HepG2 (cell line): ENCODE results near the gene TSC22D3. TPM values are rescaled to one million over a fixed set of nuclear protein-coding genes. Genes with fewer than 3 reads are reported as not detected.
"Not testable (repeated sequence)": the region's sequence is repeated elsewhere in the genome, so short reads cannot be mapped to it uniquely, and the experiment has no call there.

Experiments used
- ATAC-seq: fragments of 200-7000 bp; cut with Tn5 transposase; 3 replicates; pipeline ENCODE4 v1.9.1; 2020; ENCODE audit warnings: mild to moderate bottlenecking, moderate library complexity
- BruUV-seq: library from RNA; stranded (reverse); fragments of 400-500 nt; replicated peaks from 2 replicates; lab custom pipeline; 2021; lab: Mats Ljungman, UMichigan
- CTCF ChIA-PET: fragments of 300-600 bp; formaldehyde crosslinking; extraction: SDS; loops from one replicate; lab custom pipeline; 2021; ENCODE audit warnings: low total read pairs, inconsistent platforms, low intra/inter-chr PET ratio; lab: Yijun Ruan, JAX
- POLR2A ChIA-PET: fragments of 350-600 bp; sonication (Branson Sonifier 250); formaldehyde crosslinking; loops from one replicate; lab custom pipeline; 2020; ENCODE audit warnings: antibody characterized with exemption, inconsistent platforms; lab: Yijun Ruan, JAX
- DNase-seq: peaks from one replicate; pipeline ENCODE4 v3.0.0-alpha.2; 2015; ENCODE audit warnings: low spot score
- FAIRE-seq: peaks from 3 replicates; lab custom pipeline; 2011; peaks lifted over from hg19 to GRCh38; lab: Jason Lieb, UNC
- H2AFZ ChIP-seq: one replicate; pipeline ENCODE4 v1.6.1; 2011; ENCODE audit warnings: low read length, inconsistent platforms
- H3K27ac ChIP-seq: fragments of 300-600 bp; 3 replicates; pipeline ENCODE4 v1.8.0; 2011; ENCODE audit warnings: mixed run types, mild to moderate bottlenecking, mixed read lengths, low read length, inconsistent platforms; ENCODE audit not compliant: insufficient read depth; ENCODE audit errors: extremely low read length
- H3K27me3 ChIP-seq, 2 experiments: fragments of 200-600 bp in 1 of 2; 2 replicates in 1 of 2; 3 replicates in 1 of 2; pipeline versions ENCODE4 v1.6.0 to v1.8.0; 2011; ENCODE audit warnings: low read length in 2 of 2, mild to moderate bottlenecking in 2 of 2, moderate library complexity in 2 of 2, inconsistent platforms in 1 of 2; ENCODE audit not compliant: insufficient read depth in 2 of 2, control insufficient read depth in 1 of 2
- H3K36me3 ChIP-seq, 2 experiments: fragments of 200-600 bp in 1 of 2; replicated peaks in 1 of 2; 2 replicates in 1 of 2; 3 replicates in 1 of 2; pipeline versions ENCODE4 v1.5.1 to v1.8.0; 2011; ENCODE audit warnings: low read length in 2 of 2, inconsistent platforms in 1 of 2; ENCODE audit not compliant: insufficient read depth in 2 of 2, control insufficient read depth in 1 of 2
- H3K4me1 ChIP-seq: 2 replicates; pipeline ENCODE4 v1.5.1; 2012; ENCODE audit warnings: low read length, inconsistent platforms; ENCODE audit not compliant: insufficient read depth
- H3K4me2 ChIP-seq: 2 replicates; pipeline ENCODE4 v1.6.0; 2011; ENCODE audit warnings: low read depth, low read length, inconsistent platforms
- H3K4me3 ChIP-seq, 3 experiments: fragments of 200-600 bp in 1 of 3; sonication (generic), shearing (Covaris generic) in 1 of 3; replicated peaks in 1 of 3; 2 replicates each; pipeline ENCODE4 v1.5.1; 2011 to 2016; ENCODE audit warnings: low read length in 3 of 3, inconsistent platforms in 2 of 3, low read depth in 2 of 3, mild to moderate bottlenecking in 2 of 3, control low read depth in 1 of 3, mixed read lengths in 1 of 3; ENCODE audit not compliant: insufficient read depth in 1 of 3
- H3K79me2 ChIP-seq: one replicate; pipeline ENCODE4 v1.6.1; 2011; ENCODE audit warnings: low read length, inconsistent platforms; ENCODE audit not compliant: insufficient read depth
- H3K9ac ChIP-seq: 2 replicates; pipeline ENCODE4 v1.6.0; 2011; ENCODE audit warnings: mild to moderate bottlenecking, low read depth, low read length, inconsistent platforms; ENCODE audit not compliant: insufficient read depth
- H3K9me3 ChIP-seq: 2 replicates; pipeline ENCODE4 v1.5.1; 2012; ENCODE audit warnings: mild to moderate bottlenecking, low read length
- H4K20me1 ChIP-seq: 2 replicates; pipeline ENCODE4 v1.6.0; 2011; ENCODE audit warnings: inconsistent platforms, mild to moderate bottlenecking, low read length, moderate library complexity; ENCODE audit not compliant: insufficient read depth
- CEBPZ ChIP-seq: IDR thresholded peaks from 2 replicates; pipeline ENCODE4 v1.6.1; 2012; ENCODE audit warnings: low read length, improper control_type of control experiment
- FUBP1 ChIP-seq: sonication (generic); formaldehyde crosslinking; IDR thresholded peaks from 2 replicates; pipeline ENCODE4 v1.5.1; 2020; ENCODE audit warnings: missing genetic modification reagents, mild to moderate bottlenecking, borderline replicate concordance
- HOXA5 ChIP-seq: sonication (generic); formaldehyde crosslinking; IDR thresholded peaks from 2 replicates; pipeline ENCODE4 v1.4.0; 2020; ENCODE audit warnings: missing genetic modification reagents
- SP140L ChIP-seq: sonication (generic); formaldehyde crosslinking; IDR thresholded peaks from 2 replicates; pipeline ENCODE4 v1.4.0; 2020; ENCODE audit warnings: missing genetic modification reagents, borderline replicate concordance
- TBX2 ChIP-seq: sonication (generic); formaldehyde crosslinking; IDR thresholded peaks from 2 replicates; pipeline ENCODE4 v1.5.0; 2020; ENCODE audit warnings: missing genetic modification reagents, mild to moderate bottlenecking, borderline replicate concordance
- ZNF17 ChIP-seq: sonication (generic); formaldehyde crosslinking; IDR thresholded peaks from 2 replicates; pipeline ENCODE4 v1.5.0; 2020; ENCODE audit warnings: mild to moderate bottlenecking, missing genetic modification reagents
- ZNF205 ChIP-seq: IDR thresholded peaks from 2 replicates; pipeline ENCODE4 v1.6.1; 2018; ENCODE audit warnings: missing biosample characterization, missing genetic modification reagents
- ZNF616 ChIP-seq: sonication (generic); formaldehyde crosslinking; IDR thresholded peaks from 2 replicates; pipeline ENCODE4 v1.5.0; 2020; ENCODE audit warnings: low read depth, mild to moderate bottlenecking, missing genetic modification reagents
- ZSCAN22 ChIP-seq: sonication (generic); formaldehyde crosslinking; IDR thresholded peaks from 2 replicates; pipeline ENCODE4 v1.4.0; 2020; ENCODE audit warnings: mild to moderate bottlenecking, missing genetic modification reagents
- WGBS: methylation state at CpG from one replicate; pipeline ENCODE4 v1.1.6; 2017; ENCODE audit warnings: low lambda C conversion rate; 5-methylcytosine and 5-hydroxymethylcytosine counted together
- in situ Hi-C: cut with HindIII; loops from 2 replicates; pipeline ENCODE4 v1.10.0; 2017; ENCODE audit warnings: low pct_unique_long_range_greater_than_20kb; ENCODE audit not compliant: extremely low pct_ligation_motif_present
- intact Hi-C: fragments of 100-400 bp; cut with micrococcal nuclease; formaldehyde crosslinking; loops from one replicate; pipeline ENCODE4 v1.10.0; 2022; ENCODE audit not compliant: unreplicated experiment
- polyA plus RNA-seq, 8 experiments: library from polyadenylated mRNA; depleted of rRNA in 3 of 8; stranded (reverse) in 7 of 8; unstranded in 1 of 8; fragments of >200 nt; fragmentation: Illumina TruSeq in 4 of 8; extraction: Trizol in 4 of 8; gene quantifications; 2 replicates each; pipeline versions ENCODE4 v1.2.1 to v1.2.3, GENCODE V29; 2011 to 2016; ENCODE audit warnings: low read depth in 4 of 8, missing spikeins in 1 of 8, mixed read lengths in 1 of 8; ENCODE audit not compliant: insufficient read depth in 1 of 8
- total RNA-seq, 5 experiments: library from RNA; depleted of rRNA; stranded (reverse); fragments of >200 nt; fragmentation: Illumina TruSeq; extraction: Trizol; gene quantifications; 2 replicates each; pipeline ENCODE4 v1.2.3, GENCODE V29; 2016; ENCODE audit warnings: low read depth in 1 of 5

TSC22D3 gene
- total and polyA plus RNA-seq, 2 of the 13 experiments (the other 11 are each of a cell fraction or from before 2014, with no cell fraction given), result 0.82 to 1.5 TPM

GRCh38 chrX:107671256-107671655 lies 104.3 kb downstream of the TSC22D3 start:
- H4K20me1 ChIP-seq, FAIRE-seq, H3K4me3 ChIP-seq, H3K9me3 ChIP-seq, H3K36me3 ChIP-seq, CTCF ChIA-PET, H3K9ac ChIP-seq, H3K4me2 ChIP-seq, H3K4me1 ChIP-seq, DNase-seq, ATAC-seq, in situ Hi-C loops, H3K27me3 ChIP-seq, BruUV-seq, H3K79me2 ChIP-seq, H3K27ac ChIP-seq, POLR2A ChIA-PET, H2AFZ ChIP-seq: not testable (repeated sequence)
- WGBS, result 50% methylated on average over 2 of the region's 9 CpGs
- intact Hi-C loops, result loop anchor here (5.0 kb wide), 1 partner anchor 46 kb away; no protein-coding TSS in a partner anchor

- Histone ChIP-seq H3K4me3 (no peak overlapping the region), H3K9me3 (no peaks in the 10 kb centered on the region), H3K27ac (no peak overlapping the region), H3K4me2 (no peak overlapping the region), H3K79me2 (no peaks in the 10 kb centered on the region), H2AFZ (no peak overlapping the region), H3K36me3 (no peaks in the 10 kb centered on the region), H4K20me1 (no peaks in the 10 kb centered on the region), H3K4me1 (no peaks in the 10 kb centered on the region), H3K27me3 (no peaks in the 10 kb centered on the region; a peak in 1 of 5 replicates), H3K9ac (no peak overlapping the region)
- in situ Hi-C loops (no loop called here), intact Hi-C loops (loop anchor here (5.0 kb wide), 1 partner anchor 47 kb away; no protein-coding TSS in a partner anchor)
- ATAC-seq, result no peak
- BruUV-seq, result no TSS peak
- no peak for FAIRE-seq
- POLR2A ChIA-PET, result no interaction called here
- DNase-seq, result no peak
- 0% methylated on average over 1 of the region's 5 CpGs for WGBS
- CTCF ChIA-PET, result no interaction called here
- no peak for TF ChIP-seq CEBPZ
- TF ChIP-seq HOXA5 (CRISPR knock-in tag), result no peak
- TF ChIP-seq SP140L, result no peak
- no peak for TF ChIP-seq ZNF616
- TF ChIP-seq FUBP1 (CRISPR knock-in tag), result no peak
- TF ChIP-seq ZNF17, result no peak
- TF ChIP-seq ZSCAN22 (CRISPR knock-in tag), result no peak
- TF ChIP-seq ZNF205 (CRISPR knock-in tag), result no peak
- no peak for TF ChIP-seq TBX2 (CRISPR knock-in tag)
Observed at GRCh38 chrX:107669885-107670628, 105.5 kb downstream of the TSC22D3 start.
